ENCODE measurements around the gene BCKDHB.

BCKDHB gene

GRCh38 chr6:80338201-80338836 lies 231.8 kb downstream of the BCKDHB start:
- no peaks in the 10 kb centered on the region for H3K27me3 ChIP-seq (ENCODE audit: insufficient read depth, poor library complexity, severe bottlenecking)
- no peak overlapping the region; the same call in 1 of the 2 replicates for H3K4me3 ChIP-seq (replicated peaks; ENCODE audit: insufficient read depth, low read length)
- no peak for TF ChIP-seq GABPA (IDR thresholded peaks at IDR 0.05; ENCODE audit: low read depth)
- TF ChIP-seq REST (IDR thresholded peaks at IDR 0.05; ENCODE audit: insufficient replicate concordance, low read depth) = no peak
- peak; percentile 12; the same call in 1 of the 2 replicates for TF ChIP-seq SPI1 (IDR thresholded peaks at IDR 0.05; ENCODE audit: borderline replicate concordance, low read depth)
- TF ChIP-seq, protein P1, sequence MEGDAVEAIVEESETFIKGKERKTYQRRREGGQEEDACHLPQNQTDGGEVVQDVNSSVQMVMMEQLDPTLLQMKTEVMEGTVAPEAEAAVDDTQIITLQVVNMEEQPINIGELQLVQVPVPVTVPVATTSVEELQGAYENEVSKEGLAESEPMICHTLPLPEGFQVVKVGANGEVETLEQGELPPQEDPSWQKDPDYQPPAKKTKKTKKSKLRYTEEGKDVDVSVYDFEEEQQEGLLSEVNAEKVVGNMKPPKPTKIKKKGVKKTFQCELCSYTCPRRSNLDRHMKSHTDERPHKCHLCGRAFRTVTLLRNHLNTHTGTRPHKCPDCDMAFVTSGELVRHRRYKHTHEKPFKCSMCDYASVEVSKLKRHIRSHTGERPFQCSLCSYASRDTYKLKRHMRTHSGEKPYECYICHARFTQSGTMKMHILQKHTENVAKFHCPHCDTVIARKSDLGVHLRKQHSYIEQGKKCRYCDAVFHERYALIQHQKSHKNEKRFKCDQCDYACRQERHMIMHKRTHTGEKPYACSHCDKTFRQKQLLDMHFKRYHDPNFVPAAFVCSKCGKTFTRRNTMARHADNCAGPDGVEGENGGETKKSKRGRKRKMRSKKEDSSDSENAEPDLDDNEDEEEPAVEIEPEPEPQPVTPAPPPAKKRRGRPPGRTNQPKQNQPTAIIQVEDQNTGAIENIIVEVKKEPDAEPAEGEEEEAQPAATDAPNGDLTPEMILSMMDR (IDR thresholded peaks at IDR 0.05; ENCODE audit: insufficient read depth, low read length) = peak; percentile 80
- TF ChIP-seq POLR2AphosphoS5 (IDR thresholded peaks at IDR 0.05; ENCODE audit: low read depth) = no peak
- DNase-seq (ENCODE audit: low read depth in 1 of 2, low spot score in 1 of 2) = peak; percentile 51 to 75
- no peak overlapping the region for H3K27ac ChIP-seq (replicated peaks)

- H3K4me3 ChIP-seq (replicated peaks; ENCODE audit: insufficient read depth, low read length) = no peak overlapping the region
- TF ChIP-seq, protein P1 (IDR thresholded peaks at IDR 0.05; ENCODE audit: insufficient read depth, low read length) = no peak
- TF ChIP-seq SPI1 (IDR thresholded peaks at IDR 0.05; ENCODE audit: borderline replicate concordance, low read depth) (no peak), GABPA (IDR thresholded peaks at IDR 0.05; ENCODE audit: low read depth) (no peak), POLR2AphosphoS5 (IDR thresholded peaks at IDR 0.05; ENCODE audit: low read depth) (no peak), REST (IDR thresholded peaks at IDR 0.05; ENCODE audit: insufficient replicate concordance, low read depth) (no peak)
- H3K27me3 ChIP-seq (ENCODE audit: insufficient read depth, poor library complexity, severe bottlenecking) = no peaks in the 10 kb centered on the region
- no peak for DNase-seq (ENCODE audit: low read depth in 1 of 2, low spot score in 1 of 2)
- H3K27ac ChIP-seq (replicated peaks) = no peak overlapping the region
These were observed 232.9 kb downstream of the BCKDHB start for GRCh38 chr6:80339421-80339820.

GRCh38 chr6:80340280-80340679 lies 233.8 kb downstream of the BCKDHB start:
- H3K4me3 ChIP-seq (replicated peaks; ENCODE audit: insufficient read depth, low read length) = no peak overlapping the region
- no peak for DNase-seq (ENCODE audit: low read depth in 1 of 2, low spot score in 1 of 2)
- TF ChIP-seq, protein P1 (IDR thresholded peaks at IDR 0.05; ENCODE audit: insufficient read depth, low read length) = no peak
- TF ChIP-seq SPI1 (IDR thresholded peaks at IDR 0.05; ENCODE audit: borderline replicate concordance, low read depth) (no peak), GABPA (IDR thresholded peaks at IDR 0.05; ENCODE audit: low read depth) (no peak), POLR2AphosphoS5 (IDR thresholded peaks at IDR 0.05; ENCODE audit: low read depth) (no peak), REST (IDR thresholded peaks at IDR 0.05; ENCODE audit: insufficient replicate concordance, low read depth) (no peak)
- H3K27ac ChIP-seq (replicated peaks) = no peak overlapping the region
- H3K27me3 ChIP-seq (ENCODE audit: insufficient read depth, poor library complexity, severe bottlenecking) = no peaks in the 10 kb centered on the region

Data from HL-60 (cell line).